Breast epithelium (tissue), 4 donors: ENCODE measurements around the gene PTP4A1. TPM values are rescaled to one million over a fixed set of nuclear protein-coding genes. Genes with fewer than 3 reads are reported as not detected.

Experiments
- DNase-seq, 2 donors: peaks; one replicate each; pipeline ENCODE4 v3.0.0-alpha.2; 2019; ENCODE audit warnings: low spot score in 2 of 2
- H3K27ac ChIP-seq, 2 donors: fragments of 200-600 bp; sonication (generic) in 1 of 2; one replicate each; pipeline ENCODE4 v1.5.1; 2016 to 2019; ENCODE audit warnings: mild to moderate bottlenecking in 1 of 2
- H3K27me3 ChIP-seq, 2 donors: fragments of 200-600 bp; sonication (generic) in 1 of 2; one replicate each; pipeline versions ENCODE4 v1.5.1 to v1.6.0; 2017 to 2019; ENCODE audit warnings: control low read depth in 1 of 2, mild to moderate bottlenecking in 1 of 2
- H3K36me3 ChIP-seq: fragments of 200-600 bp; one replicate; pipeline ENCODE4 v1.5.1; 2019
- H3K4me1 ChIP-seq, 2 donors: fragments of 200-600 bp; sonication (generic); one replicate each; pipeline ENCODE4 v1.5.1; 2016 to 2019; ENCODE audit warnings: control low read depth in 1 of 2
- H3K4me3 ChIP-seq, 3 donors: fragments of 200-600 bp; sonication (generic); 1 replicate in 2 of 3; 2 replicates in 1 of 3; pipeline ENCODE4 v1.5.1; 2016 to 2019; ENCODE audit warnings: mild to moderate bottlenecking in 3 of 3, moderate library complexity in 2 of 3
- H3K9me3 ChIP-seq, 2 donors: fragments of 200-600 bp; sonication (generic) in 1 of 2; one replicate each; pipeline ENCODE4 v1.5.1; 2016 to 2019; ENCODE audit warnings: control low read depth in 1 of 2
- CTCF ChIP-seq, 3 donors: fragments of 450-650 bp; IDR thresholded peaks; one replicate each; pipeline ENCODE4 v1.5.1; 2016 to 2017; ENCODE audit warnings: antibody characterized with exemption in 3 of 3, mild to moderate bottlenecking in 3 of 3, moderate library complexity in 3 of 3
- POLR2A ChIP-seq: fragments of 450-650 bp; IDR thresholded peaks from one replicate; pipeline ENCODE4 v1.6.1; 2016; ENCODE audit warnings: antibody characterized with exemption, mild to moderate bottlenecking, moderate library complexity
- POLR2AphosphoS5 ChIP-seq, 3 donors: sonication (generic); formaldehyde crosslinking; IDR thresholded peaks; one replicate each; pipeline ENCODE4 v1.6.1; 2017; ENCODE audit warnings: antibody characterized with exemption in 3 of 3
- intact Hi-C: fragments of 100-400 bp; cut with DNase I; formaldehyde crosslinking; loops from one replicate; pipeline ENCODE4 v1.15.1; 2023; ENCODE audit warnings: low total_unique reads
- total RNA-seq, 3 donors: library from RNA; depleted of rRNA; stranded (reverse); fragments of >200 nt; gene quantifications; one replicate each; pipeline ENCODE4 v1.1.0, GENCODE V29; 2016

The PTP4A1 gene
- total RNA-seq, 3 donors from 2014 or later: 22.9 to 38.5 (median 26.9) TPM

- DNase-seq: peak in 1 of 2 donors; percentile 75
- H3K36me3 ChIP-seq: no peaks in the 10 kb centered on the region
- peak overlapping the region in 1 of 3 donors; percentile 5 for H3K4me3 ChIP-seq
- TF ChIP-seq POLR2A (no peak), CTCF (IDR thresholded peaks at IDR 0.05) (no peak), POLR2AphosphoS5 (IDR thresholded peaks at IDR 0.05) (peak in 2 of 3 donors; percentile 43 to 58)
- H3K27me3 ChIP-seq: no peaks in the 10 kb centered on the region
- H3K27ac ChIP-seq: peak overlapping the region; percentile 77 to 88
- intact Hi-C loops: no loop called here
- no peaks in the 10 kb centered on the region for H3K4me1 ChIP-seq
- H3K9me3 ChIP-seq: no peaks in the 10 kb centered on the region
These were observed 44.4 kb upstream of the PTP4A1 start for GRCh38 chr6:63527658-63528514.

- no peaks in the 10 kb centered on the region for H3K27me3 ChIP-seq
- TF ChIP-seq POLR2A: no peak
- TF ChIP-seq POLR2AphosphoS5 (IDR thresholded peaks at IDR 0.05): no peak
- TF ChIP-seq CTCF (IDR thresholded peaks at IDR 0.05): no peak
- no peaks in the 10 kb centered on the region for H3K4me1 ChIP-seq
- no peaks in the 10 kb centered on the region for H3K9me3 ChIP-seq
- intact Hi-C loops: no loop called here
- no peaks in the 10 kb centered on the region for H3K36me3 ChIP-seq
- DNase-seq: no peak
- H3K4me3 ChIP-seq: no peak overlapping the region
- no peak overlapping the region for H3K27ac ChIP-seq
These were observed 42.8 kb upstream of the PTP4A1 start for GRCh38 chr6:63529498-63529897.

GRCh38 chr6:63530182-63530581 is 42.1 kb upstream of the PTP4A1 start:
- no peak overlapping the region for H3K27ac ChIP-seq
- no peak for DNase-seq
- H3K4me1 ChIP-seq: no peaks in the 10 kb centered on the region
- intact Hi-C loops: no loop called here
- no peaks in the 10 kb centered on the region for H3K9me3 ChIP-seq
- TF ChIP-seq POLR2A: no peak
- no peak for TF ChIP-seq CTCF (IDR thresholded peaks at IDR 0.05)
- no peaks in the 10 kb centered on the region for H3K36me3 ChIP-seq
- H3K4me3 ChIP-seq: no peak overlapping the region
- H3K27me3 ChIP-seq: no peaks in the 10 kb centered on the region

GRCh38 chr6:63530991-63531390 is 41.3 kb upstream of the PTP4A1 start:
- TF ChIP-seq POLR2AphosphoS5 (IDR thresholded peaks at IDR 0.05) (no peak), CTCF (IDR thresholded peaks at IDR 0.05) (no peak)
- no peak overlapping the region for H3K27ac ChIP-seq
- DNase-seq: no peak
- no peak overlapping the region for H3K4me3 ChIP-seq
- H3K4me1 ChIP-seq: no peaks in the 10 kb centered on the region
- intact Hi-C loops: no loop called here
- no peaks in the 10 kb centered on the region for H3K27me3 ChIP-seq
- no peaks in the 10 kb centered on the region for H3K36me3 ChIP-seq
- no peaks in the 10 kb centered on the region for H3K9me3 ChIP-seq

GRCh38 chr6:63533026-63533425 is 39.3 kb upstream of the PTP4A1 start:
- TF ChIP-seq CTCF (IDR thresholded peaks at IDR 0.05) (no peak), POLR2A (no peak), POLR2AphosphoS5 (IDR thresholded peaks at IDR 0.05) (no peak)
- H3K27ac ChIP-seq: no peak overlapping the region
- intact Hi-C loops: no loop called here

More at GRCh38 chr6:63533026-63533425, 39.3 kb upstream of the PTP4A1 start:
- H3K4me1 ChIP-seq: no peaks in the 10 kb centered on the region
- H3K36me3 ChIP-seq: no peaks in the 10 kb centered on the region
- no peaks in the 10 kb centered on the region for H3K9me3 ChIP-seq
- DNase-seq: no peak
- H3K4me3 ChIP-seq: no peak overlapping the region
- no peaks in the 10 kb centered on the region for H3K27me3 ChIP-seq
